22Rv1 (cell line): ENCODE results near the gene NOL11.

Experiments
- ZFX ChIP-seq: fragments of 450-650 bp; IDR thresholded peaks from 2 replicates; pipeline ENCODE4 v1.6.1; 2017; ENCODE audit warnings: antibody characterized with exemption, borderline replicate concordance
- TF ChIP-seq, protein P1 (sequence below): fragments of 450-650 bp; IDR thresholded peaks from 2 replicates; pipeline ENCODE4 v1.5.1; 2017; ENCODE audit warnings: mild to moderate bottlenecking

DNA sequence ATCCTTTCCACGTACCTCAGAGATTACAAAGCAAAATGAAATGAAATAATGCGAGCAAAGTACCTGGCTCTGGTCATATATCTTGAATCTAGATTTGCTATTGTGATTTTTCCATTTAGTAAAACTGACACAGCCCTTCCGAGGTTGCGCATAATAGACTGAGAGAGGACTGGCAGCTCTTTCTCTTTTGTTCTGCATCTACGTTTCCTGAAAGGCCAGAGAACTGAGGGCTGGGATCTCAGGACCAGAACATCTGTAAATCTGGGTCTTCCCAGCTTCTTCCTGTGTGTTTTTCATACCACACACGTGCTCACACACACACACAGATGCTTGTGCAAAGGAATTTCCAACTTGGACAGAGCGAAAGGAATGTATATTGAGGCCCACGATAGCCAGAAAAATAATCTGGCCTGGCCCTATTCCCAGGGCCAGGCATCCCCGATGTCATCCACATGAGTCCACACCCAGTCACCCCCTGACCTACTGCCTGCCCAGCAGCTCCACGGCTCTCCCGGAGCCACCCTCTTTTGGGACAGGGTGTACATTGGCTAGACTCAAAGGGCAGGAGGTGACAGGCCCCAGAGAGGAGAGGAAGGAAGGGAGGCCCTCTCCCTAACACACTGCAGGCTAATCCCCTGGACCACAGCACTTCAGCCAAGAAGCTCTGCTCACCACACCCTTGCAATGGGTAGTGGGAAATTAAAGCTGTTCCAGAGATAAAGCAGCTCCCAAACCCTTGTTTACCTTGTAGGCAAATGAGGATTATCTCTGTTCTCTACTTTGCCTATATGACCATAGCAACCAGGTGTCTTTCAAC lies 41.8 kb downstream of the NOL11 start:
- TF ChIP-seq, protein P1, sequence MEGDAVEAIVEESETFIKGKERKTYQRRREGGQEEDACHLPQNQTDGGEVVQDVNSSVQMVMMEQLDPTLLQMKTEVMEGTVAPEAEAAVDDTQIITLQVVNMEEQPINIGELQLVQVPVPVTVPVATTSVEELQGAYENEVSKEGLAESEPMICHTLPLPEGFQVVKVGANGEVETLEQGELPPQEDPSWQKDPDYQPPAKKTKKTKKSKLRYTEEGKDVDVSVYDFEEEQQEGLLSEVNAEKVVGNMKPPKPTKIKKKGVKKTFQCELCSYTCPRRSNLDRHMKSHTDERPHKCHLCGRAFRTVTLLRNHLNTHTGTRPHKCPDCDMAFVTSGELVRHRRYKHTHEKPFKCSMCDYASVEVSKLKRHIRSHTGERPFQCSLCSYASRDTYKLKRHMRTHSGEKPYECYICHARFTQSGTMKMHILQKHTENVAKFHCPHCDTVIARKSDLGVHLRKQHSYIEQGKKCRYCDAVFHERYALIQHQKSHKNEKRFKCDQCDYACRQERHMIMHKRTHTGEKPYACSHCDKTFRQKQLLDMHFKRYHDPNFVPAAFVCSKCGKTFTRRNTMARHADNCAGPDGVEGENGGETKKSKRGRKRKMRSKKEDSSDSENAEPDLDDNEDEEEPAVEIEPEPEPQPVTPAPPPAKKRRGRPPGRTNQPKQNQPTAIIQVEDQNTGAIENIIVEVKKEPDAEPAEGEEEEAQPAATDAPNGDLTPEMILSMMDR, result no peak
- TF ChIP-seq ZFX, result no peak
